Cardiac fibroblast (primary cell): Measurements from ENCODE around the gene NUMA1.

ENCODE experiments used
- DNase-seq, 2 donors: peaks; one replicate each; pipeline versions ENCODE4 v3.0.0 to v3.0.0-alpha.2; 2010; ENCODE audit warnings: low read depth in 2 of 2
- H3K4me3 ChIP-seq, 2 donors: replicated peaks in 1 of 2; 1 replicate in 1 of 2; 2 replicates in 1 of 2; pipeline ENCODE4 v1.5.1; 2011; ENCODE audit warnings: low read depth in 2 of 2, low read length in 2 of 2, mild to moderate bottlenecking in 2 of 2, moderate library complexity in 1 of 2
- TF ChIP-seq, protein P1 (sequence below): IDR thresholded peaks from one replicate; pipeline ENCODE4 v1.5.1; 2011; ENCODE audit warnings: low read depth, mild to moderate bottlenecking, low read length, inconsistent platforms

The NUMA1 gene

DNA sequence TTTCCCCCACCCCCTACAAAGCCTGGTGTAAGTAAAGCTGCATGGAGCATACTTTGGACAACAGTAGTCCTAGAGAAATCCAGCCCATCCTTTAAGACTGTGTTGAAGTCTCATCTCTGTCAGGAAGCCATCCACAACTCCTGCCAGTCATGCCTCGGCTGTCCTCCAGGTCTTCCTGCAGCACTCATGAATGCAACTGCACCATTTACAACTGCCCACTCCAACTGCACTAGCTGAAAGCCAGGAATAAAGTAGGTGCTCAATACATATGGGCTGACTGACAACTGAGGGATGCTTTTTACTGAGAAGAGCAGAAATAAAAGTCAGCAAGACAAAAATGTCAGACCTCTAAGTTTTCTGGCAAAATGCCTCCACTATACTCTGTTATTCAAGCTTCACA, 54.3 kb downstream of the NUMA1 start:
- TF ChIP-seq, protein P1, sequence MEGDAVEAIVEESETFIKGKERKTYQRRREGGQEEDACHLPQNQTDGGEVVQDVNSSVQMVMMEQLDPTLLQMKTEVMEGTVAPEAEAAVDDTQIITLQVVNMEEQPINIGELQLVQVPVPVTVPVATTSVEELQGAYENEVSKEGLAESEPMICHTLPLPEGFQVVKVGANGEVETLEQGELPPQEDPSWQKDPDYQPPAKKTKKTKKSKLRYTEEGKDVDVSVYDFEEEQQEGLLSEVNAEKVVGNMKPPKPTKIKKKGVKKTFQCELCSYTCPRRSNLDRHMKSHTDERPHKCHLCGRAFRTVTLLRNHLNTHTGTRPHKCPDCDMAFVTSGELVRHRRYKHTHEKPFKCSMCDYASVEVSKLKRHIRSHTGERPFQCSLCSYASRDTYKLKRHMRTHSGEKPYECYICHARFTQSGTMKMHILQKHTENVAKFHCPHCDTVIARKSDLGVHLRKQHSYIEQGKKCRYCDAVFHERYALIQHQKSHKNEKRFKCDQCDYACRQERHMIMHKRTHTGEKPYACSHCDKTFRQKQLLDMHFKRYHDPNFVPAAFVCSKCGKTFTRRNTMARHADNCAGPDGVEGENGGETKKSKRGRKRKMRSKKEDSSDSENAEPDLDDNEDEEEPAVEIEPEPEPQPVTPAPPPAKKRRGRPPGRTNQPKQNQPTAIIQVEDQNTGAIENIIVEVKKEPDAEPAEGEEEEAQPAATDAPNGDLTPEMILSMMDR: no peak
- H3K4me3 ChIP-seq: no peak overlapping the region
- DNase-seq: no peak

GRCh38 chr11:72024069-72024754, 56.1 kb downstream of the NUMA1 start:
- no peak for DNase-seq
- H3K4me3 ChIP-seq: no peak overlapping the region
- TF ChIP-seq, protein P1: no peak

- DNase-seq: no peak
- H3K4me3 ChIP-seq: no peak overlapping the region
- TF ChIP-seq, protein P1: no peak
Observed at GRCh38 chr11:72023335-72023734, 57.0 kb downstream of the NUMA1 start.

- no peak overlapping the region for H3K4me3 ChIP-seq
- TF ChIP-seq, protein P1: no peak
- DNase-seq: no peak
Observed at GRCh38 chr11:72018171-72018570, 62.2 kb downstream of the NUMA1 start.

DNA sequence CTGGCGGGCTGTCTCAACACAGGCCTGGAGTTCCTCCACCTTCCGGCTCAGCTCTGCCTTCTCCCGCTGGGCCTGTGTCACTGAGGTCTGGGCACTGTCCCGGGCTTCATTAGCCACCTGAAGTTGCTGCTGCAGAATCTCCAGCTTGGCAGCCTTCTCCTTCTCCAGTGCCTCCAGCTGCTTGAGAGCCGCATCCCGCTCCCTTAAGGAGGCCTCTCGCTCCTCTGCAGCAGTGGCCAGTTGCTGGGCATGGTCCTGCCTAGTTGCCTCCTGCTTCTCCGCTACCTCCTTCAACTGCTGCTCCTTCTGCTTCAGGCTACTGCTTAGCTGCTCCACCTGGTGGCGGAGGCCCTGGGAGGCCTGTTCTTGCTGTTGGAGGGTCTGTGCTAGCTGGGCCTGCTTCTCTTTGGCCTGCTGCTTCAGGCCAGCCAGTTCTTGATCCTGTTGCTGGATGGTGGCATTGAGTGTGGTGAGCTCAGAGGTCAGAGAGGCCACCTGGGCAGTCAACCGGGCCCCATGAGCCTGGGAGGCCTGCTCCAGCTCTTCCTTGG, 64.8 kb downstream of the NUMA1 start:
- TF ChIP-seq, protein P1: peak; percentile 50
- H3K4me3 ChIP-seq: no peak overlapping the region
- peak in 1 of 2 donors; percentile 39 for DNase-seq

GRCh38 chr11:72014761-72015320, 65.5 kb downstream of the NUMA1 start:
- DNase-seq: no peak
- H3K4me3 ChIP-seq: no peak overlapping the region
- TF ChIP-seq, protein P1: no peak
